ENCODE measurements around the gene CRELD2. TPM values are rescaled to one million over a fixed set of nuclear protein-coding genes. Genes with fewer than 3 reads are reported as not detected.

CRELD2 gene
- total and polyA plus RNA-seq, 2 of the 13 experiments (the other 11 are each of a cell fraction or from before 2014, with no cell fraction given) = 17.2 to 44.7 TPM

- TF ChIP-seq FOXO4 (CRISPR knock-in tag; conservative IDR thresholded peaks at IDR 0.05) (no peak), REL (CRISPR knock-in tag; conservative IDR thresholded peaks at IDR 0.05) (no peak), SMAD9 (CRISPR knock-in tag; IDR thresholded peaks at IDR 0.05) (no peak), CEBPG (CRISPR knock-in tag; IDR thresholded peaks at IDR 0.05) (no peak), KLF16 (CRISPR knock-in tag; IDR thresholded peaks at IDR 0.05) (peak in 1 of 2 experiments; percentile 70; a peak in 1 of 4 replicates), MLX (CRISPR knock-in tag; IDR thresholded peaks at IDR 0.05) (no peak), TMF1 (CRISPR knock-in tag; IDR thresholded peaks at IDR 0.05; ENCODE audit: low read depth) (peak; percentile 85; the same call in 1 of the 2 replicates), TIGD3 (CRISPR knock-in tag; IDR thresholded peaks at IDR 0.05; ENCODE audit: borderline replicate concordance) (no peak), PAWR (CRISPR knock-in tag; IDR thresholded peaks at IDR 0.05; ENCODE audit: borderline replicate concordance) (no peak), TFE3 (CRISPR knock-in tag; IDR thresholded peaks at IDR 0.05) (no peak; the same call in 1 of the 2 replicates), ZNF367 (CRISPR knock-in tag; IDR thresholded peaks at IDR 0.05; ENCODE audit: borderline replicate concordance) (no peak), ZNF749 (CRISPR knock-in tag; IDR thresholded peaks at IDR 0.05; ENCODE audit: borderline replicate concordance) (no peak; the same call in 1 of the 2 replicates), IRF2 (CRISPR knock-in tag; IDR thresholded peaks at IDR 0.05) (peak; percentile 20; the same call in 1 of the 2 replicates), RFX3 (CRISPR knock-in tag; IDR thresholded peaks at IDR 0.05) (no peak), ZNF720 (CRISPR knock-in tag; IDR thresholded peaks at IDR 0.05) (no peak), SALL2 (CRISPR knock-in tag; IDR thresholded peaks at IDR 0.05) (peak; percentile 29), PTBP1 (IDR thresholded peaks at IDR 0.05; ENCODE audit: low read depth, low read length, poor library complexity, severe bottlenecking) (no peak), ZBTB1 (CRISPR knock-in tag; IDR thresholded peaks at IDR 0.05; ENCODE audit: borderline replicate concordance) (no peak), ZSCAN29 (CRISPR knock-in tag; conservative IDR thresholded peaks at IDR 0.05) (no peak), NR1H2 (CRISPR knock-in tag; IDR thresholded peaks at IDR 0.05; ENCODE audit: borderline replicate concordance, low read depth) (no peak), TOE1 (CRISPR knock-in tag; IDR thresholded peaks at IDR 0.05) (no peak), ZSCAN30 (CRISPR knock-in tag; IDR thresholded peaks at IDR 0.05) (no peak)
These were observed at the start of gene CRELD2, which contains the start of gene ALG12 (continued) for GRCh38 chr22:49917974-49918910.

All from HepG2 (cell line).